K562 (cell line): ENCODE data around the gene KPNA3. TPM values are rescaled to one million over a fixed set of nuclear protein-coding genes. Genes with fewer than 3 reads are reported as not detected.

Experiments used
- ATAC-seq: fragments of 200-7000 bp; cut with Tn5 transposase; 3 replicates; pipeline ENCODE4 v1.9.1; 2020; ENCODE audit warnings: moderate library complexity
- BruUV-seq: library from RNA; stranded (reverse); fragments of 400-500 nt; replicated peaks from 2 replicates; lab custom pipeline; 2021; lab: Mats Ljungman, UMichigan
- CTCF ChIA-PET: fragments of 300-600 bp; formaldehyde crosslinking; extraction: SDS; loops from one replicate; lab custom pipeline; 2021; ENCODE audit warnings: low intra/inter-chr PET ratio; lab: Yijun Ruan, JAX
- POLR2A ChIA-PET: fragments of 300-600, 350-650 bp; sonication (Branson Sonifier 250); formaldehyde crosslinking; extraction: SDS; loops from one replicate; lab custom pipeline; 2021; ENCODE audit warnings: antibody characterized with exemption, inconsistent platforms; lab: Yijun Ruan, JAX
- DNase-seq, 4 experiments: peaks; one replicate each; pipeline versions ENCODE4 v3.0.0 to v3.0.0-alpha.2; 2011 to 2018; ENCODE audit warnings: low spot score in 3 of 4, mixed read lengths in 3 of 4; ENCODE audit errors: extremely low read depth in 1 of 4
- FAIRE-seq: peaks from 2 replicates; lab custom pipeline; 2011; peaks lifted over from hg19 to GRCh38; lab: Jason Lieb, UNC
- H2AFZ ChIP-seq: 2 replicates; pipeline ENCODE4 v1.6.0; 2011; ENCODE audit warnings: low read depth, low read length, control low read depth, inconsistent platforms
- H3K27ac ChIP-seq: fragments of 200-600 bp; 3 replicates; pipeline ENCODE4 v1.8.0; 2011; ENCODE audit warnings: low read depth, mild to moderate bottlenecking, control low read depth, inconsistent platforms, low read length, moderate library complexity, mixed read lengths; ENCODE audit errors: extremely low read depth
- H3K27me3 ChIP-seq, 2 experiments: fragments of 300-600 bp in 1 of 2; 2 replicates in 1 of 2; 3 replicates in 1 of 2; pipeline versions ENCODE4 v1.6.0 to v1.8.0; 2011; ENCODE audit warnings: inconsistent platforms in 2 of 2, low read length in 2 of 2, mild to moderate bottlenecking in 1 of 2, mixed read lengths in 1 of 2, moderate library complexity in 1 of 2; ENCODE audit not compliant: control insufficient read depth in 2 of 2, insufficient read depth in 2 of 2
- H3K36me3 ChIP-seq: fragments of 300-600 bp; 3 replicates; pipeline ENCODE4 v1.8.0; 2011; ENCODE audit warnings: mild to moderate bottlenecking, low read length, inconsistent platforms; ENCODE audit not compliant: control insufficient read depth, insufficient read depth
- H3K4me1 ChIP-seq, 2 experiments: fragments of 200-600 bp in 1 of 2; replicated peaks in 1 of 2; 2 replicates in 1 of 2; 3 replicates in 1 of 2; pipeline versions ENCODE4 v1.5.1 to v1.8.0; 2011; ENCODE audit warnings: inconsistent platforms in 2 of 2, low read length in 2 of 2, mild to moderate bottlenecking in 1 of 2, mixed read lengths in 1 of 2, moderate library complexity in 1 of 2; ENCODE audit not compliant: control insufficient read depth in 2 of 2, insufficient read depth in 2 of 2
- H3K4me2 ChIP-seq: 2 replicates; pipeline ENCODE4 v1.6.1; 2011; ENCODE audit warnings: low read length, control low read depth, inconsistent platforms, mixed read lengths; ENCODE audit not compliant: insufficient read depth
- H3K4me3 ChIP-seq: fragments of 200-600 bp; sonication (generic), shearing (Covaris generic); 2 replicates; pipeline ENCODE4 v1.5.1; 2016; ENCODE audit warnings: control low read depth, inconsistent platforms
- H3K79me2 ChIP-seq: fragments of 200-600 bp; 3 replicates; pipeline ENCODE4 v1.8.0; 2011; ENCODE audit warnings: low read length, inconsistent platforms; ENCODE audit not compliant: control insufficient read depth, insufficient read depth
- H3K9ac ChIP-seq, 2 experiments: 2 replicates each; pipeline versions ENCODE4 v1.6.0 to v1.6.1; 2011; ENCODE audit warnings: low read depth in 2 of 2, low read length in 2 of 2, control low read depth in 1 of 2, inconsistent platforms in 1 of 2, mild to moderate bottlenecking in 1 of 2, mixed read lengths in 1 of 2; ENCODE audit not compliant: insufficient read depth in 1 of 2
- H3K9me1 ChIP-seq: one replicate; pipeline ENCODE4 v1.6.0; 2011; ENCODE audit warnings: inconsistent platforms, mild to moderate bottlenecking, low read length, moderate library complexity; ENCODE audit not compliant: control insufficient read depth, insufficient read depth
- H3K9me3 ChIP-seq: replicated peaks from 2 replicates; pipeline ENCODE4 v1.5.1; 2011; ENCODE audit warnings: low read depth, low read length, inconsistent platforms; ENCODE audit not compliant: control insufficient read depth, insufficient read depth
- H4K20me1 ChIP-seq: replicated peaks from 2 replicates; pipeline ENCODE4 v1.6.1; 2011; ENCODE audit warnings: low read length, inconsistent platforms, mixed read lengths; ENCODE audit not compliant: control insufficient read depth, insufficient read depth
- GTF2E2 ChIP-seq: fragments of 200-800 bp; sonication (Bioruptor generic); IDR thresholded peaks from 2 replicates; pipeline ENCODE4 v1.6.1; 2016; ENCODE audit warnings: missing genetic modification characterization, missing compliant biosample characterization
- KDM2B ChIP-seq: fragments of 250-450 bp; sonication (Bioruptor Pico); IDR thresholded peaks from 2 replicates; pipeline ENCODE4 v1.8.0; 2021; ENCODE audit warnings: mild to moderate bottlenecking, moderate library complexity
- KDM5B ChIP-seq: fragments of 200-600 bp; sonication (generic); IDR thresholded peaks from 2 replicates; pipeline ENCODE4 v1.6.1; 2012; ENCODE audit warnings: low read depth, mild to moderate bottlenecking, moderate library complexity, low read length, control low read depth, inconsistent platforms; ENCODE audit not compliant: insufficient replicate concordance
- NFATC3 ChIP-seq: fragments of 450-650 bp; IDR thresholded peaks from 2 replicates; pipeline ENCODE4 v1.6.1; 2017; ENCODE audit warnings: mild to moderate bottlenecking
- POLR3A ChIP-seq: IDR thresholded peaks from 2 replicates; pipeline ENCODE4 v1.6.1; 2011; ENCODE audit warnings: borderline replicate concordance, mild to moderate bottlenecking, moderate library complexity; ENCODE audit not compliant: insufficient read length, insufficient read depth; ENCODE audit errors: extremely low read depth
- TRIM24 ChIP-seq, 2 experiments: fragments of 450-650 bp; IDR thresholded peaks; 2 replicates each; pipeline ENCODE4 v1.6.1; 2016
- ZBTB8A ChIP-seq: fragments of 450-650 bp; IDR thresholded peaks from 2 replicates; pipeline ENCODE4 v1.6.1; 2018; ENCODE audit warnings: mild to moderate bottlenecking, moderate library complexity; ENCODE audit not compliant: partially characterized antibody
- ZNF184 ChIP-seq: sonication (generic); formaldehyde crosslinking; IDR thresholded peaks from 2 replicates; pipeline ENCODE4 v1.5.0; 2020; ENCODE audit warnings: missing genetic modification reagents
- WGBS: fragments of 100-300 bp; shearing (Covaris generic); methylation state at CpG from one replicate; pipeline ENCODE4 v1.1.6; 2016; ENCODE audit warnings: low coverage, mixed read lengths; ENCODE audit not compliant: insufficient coverage; ENCODE audit errors: missing lambda C conversion rate; 5-methylcytosine and 5-hydroxymethylcytosine counted together
- in situ Hi-C: fragments of 300-500 bp; cut with MboI; formaldehyde crosslinking; loops from 4 replicates; pipeline ENCODE4 v1.15.0; 2018; ENCODE audit warnings: inconsistent platforms, mixed read lengths
- intact Hi-C: fragments of 100-400 bp; cut with micrococcal nuclease; formaldehyde crosslinking; loops from 2 replicates; pipeline ENCODE4 v1.14.2; 2022
- polyA plus RNA-seq, 8 experiments: library from polyadenylated mRNA; depleted of rRNA in 4 of 8; stranded (reverse) in 5 of 8; unstranded in 3 of 8; fragments of >200 nt; fragmentation: Nextera tagmentation in 2 of 8; fragmentation: Illumina TruSeq in 1 of 8; extraction: Ambion mirVana in 2 of 8; extraction: Trizol in 1 of 8; gene quantifications; 2 replicates each; pipeline versions ENCODE4 v1.2.1 to v1.2.3, GENCODE V29; 2011 to 2014; ENCODE audit warnings: inconsistent platforms in 1 of 8, missing spikeins in 1 of 8
- total RNA-seq, 7 experiments: library from RNA; depleted of rRNA in 6 of 7; stranded (reverse); fragments of >200 nt in 6 of 7; fragmentation: Illumina TruSeq in 2 of 7; extraction: Trizol in 2 of 7; gene quantifications; 2 replicates each; pipeline versions ENCODE4 v1.2.1 to v1.2.3, GENCODE V29; 2011 to 2021; ENCODE audit warnings: low replicate concordance in 1 of 7

KPNA3 gene
- total and polyA plus RNA-seq, 9 of the 15 experiments (the other 6 are each of a cell fraction or from before 2014, with no cell fraction given), result 8.5 to 23.4 (median 15.7) TPM

GRCh38 chr13:49841964-49842363 is 49.5 kb upstream of the KPNA3 start:
- no peak for FAIRE-seq
- in situ Hi-C loops, result no loop called here
- H3K36me3 ChIP-seq, result no peaks in the 10 kb centered on the region
- H3K27ac ChIP-seq, result no peak overlapping the region
- TF ChIP-seq NFATC3 (no peak), ZBTB8A (no peak), POLR3A (no peak), ZNF184 (CRISPR knock-in tag) (no peak), KDM2B (CRISPR knock-in tag) (no peak), TRIM24 (IDR thresholded peaks at IDR 0.05) (no peak), GTF2E2 (no peak), KDM5B (no peak)
- POLR2A ChIA-PET, result no interaction called here
- BruUV-seq, result no TSS peak
- no peak overlapping the region for H2AFZ ChIP-seq
- peaks cover 3 to 7% of the 10 kb centered on the region in 2 experiments; a peak in 4 of 5 replicates for H3K4me1 ChIP-seq
- no peaks in the 10 kb centered on the region for H3K79me2 ChIP-seq
- CTCF ChIA-PET, result no interaction called here
- H3K9me1 ChIP-seq, result no peaks in the 10 kb centered on the region
- H4K20me1 ChIP-seq, result no peaks in the 10 kb centered on the region
- DNase-seq, result no peak
- intact Hi-C loops, result no loop called here
- H3K4me2 ChIP-seq, result no peak overlapping the region
- H3K9me3 ChIP-seq, result 0 out of 2 replicates have a peak, but pooled peaks cover 2% of the 10 kb centered on the region
- H3K27me3 ChIP-seq, result no peaks in the 10 kb centered on the region
- ATAC-seq, result no peak
- H3K9ac ChIP-seq, result no peak overlapping the region
- H3K4me3 ChIP-seq, result no peak overlapping the region
- WGBS, result 17% methylated on average over 2 of the region's 2 CpGs
